DND-41 (cell line): ENCODE data around the gene HRH1.

Experiments
- ATAC-seq: fragments of 200-7000 bp; cut with Tn5 transposase; 3 replicates; pipeline ENCODE4 v1.9.1; 2021; ENCODE audit warnings: low read depth; ENCODE audit not compliant: insufficient read depth
- DNase-seq: peaks from one replicate; pipeline ENCODE4 v3.0.0-alpha.2; 2020
- H2AFZ ChIP-seq: 2 replicates; pipeline ENCODE4 v1.6.0; 2012; ENCODE audit warnings: low read depth, low read length
- H3K27ac ChIP-seq: 2 replicates; pipeline ENCODE4 v1.5.1; 2012; ENCODE audit warnings: low read length, inconsistent platforms
- H3K27me3 ChIP-seq: fragments of 200-600 bp; sonication (generic); 2 replicates; pipeline ENCODE4 v1.6.0; 2012; ENCODE audit warnings: low read length, mild to moderate bottlenecking, inconsistent platforms; ENCODE audit not compliant: insufficient read depth, poor library complexity
- H3K36me3 ChIP-seq: 2 replicates; pipeline ENCODE4 v1.5.1; 2012; ENCODE audit warnings: low read length, inconsistent platforms; ENCODE audit not compliant: insufficient read depth
- H3K4me1 ChIP-seq: 2 replicates; pipeline ENCODE4 v1.5.1; 2012; ENCODE audit warnings: mild to moderate bottlenecking, low read length; ENCODE audit not compliant: insufficient read depth
- H3K4me2 ChIP-seq: 2 replicates; pipeline ENCODE4 v1.6.0; 2012; ENCODE audit warnings: mild to moderate bottlenecking, moderate library complexity, low read length, inconsistent platforms; ENCODE audit not compliant: insufficient read depth
- H3K4me3 ChIP-seq, 2 experiments: fragments of 200-600 bp in 1 of 2; shearing (Covaris generic) in 1 of 2; 2 replicates each; pipeline ENCODE4 v1.5.1; 2012 to 2016; ENCODE audit warnings: inconsistent platforms in 2 of 2, low read length in 2 of 2, mild to moderate bottlenecking in 2 of 2, low read depth in 1 of 2, moderate library complexity in 1 of 2
- H3K79me2 ChIP-seq: 2 replicates; pipeline ENCODE4 v1.6.0; 2012; ENCODE audit warnings: low read length, inconsistent platforms; ENCODE audit not compliant: insufficient read depth
- H3K9ac ChIP-seq: 2 replicates; pipeline ENCODE4 v1.6.0; 2012; ENCODE audit warnings: low read depth, mild to moderate bottlenecking, inconsistent platforms, low read length, moderate library complexity
- H3K9me3 ChIP-seq: 2 replicates; pipeline ENCODE4 v1.5.1; 2012; ENCODE audit warnings: low read length, moderate library complexity, mild to moderate bottlenecking, inconsistent platforms; ENCODE audit not compliant: insufficient read depth, severe bottlenecking
- H4K20me1 ChIP-seq: 2 replicates; pipeline ENCODE4 v1.6.0; 2012; ENCODE audit warnings: low read length; ENCODE audit not compliant: insufficient read depth
- CTCF ChIP-seq: IDR thresholded peaks from 2 replicates; pipeline ENCODE4 v1.5.1; 2012; ENCODE audit warnings: borderline replicate concordance, low read length, moderate library complexity, mild to moderate bottlenecking; ENCODE audit not compliant: poor library complexity, severe bottlenecking; ENCODE audit errors: extremely low read depth
- EZH2 ChIP-seq: IDR thresholded peaks from 3 replicates; pipeline ENCODE4 v1.6.1; 2012; ENCODE audit warnings: borderline replicate concordance, low read depth, mild to moderate bottlenecking, moderate library complexity, low read length, inconsistent platforms; ENCODE audit not compliant: severe bottlenecking

HRH1 gene

GRCh38 chr3:11258958-11259357 is 104.7 kb downstream of the HRH1 start:
- H3K4me2 ChIP-seq = no peak overlapping the region
- peaks cover 10% of the 10 kb centered on the region for H3K27me3 ChIP-seq
- no peaks in the 10 kb centered on the region for H4K20me1 ChIP-seq
- H3K9ac ChIP-seq = no peak overlapping the region
- ATAC-seq (no peak), DNase-seq (no peak)
- no peak overlapping the region for H3K4me3 ChIP-seq
- no peaks in the 10 kb centered on the region for H3K79me2 ChIP-seq
- H3K27ac ChIP-seq = no peak overlapping the region
- TF ChIP-seq EZH2 (no peak), CTCF (peak; percentile 12)
- no peaks in the 10 kb centered on the region for H3K36me3 ChIP-seq
- H3K9me3 ChIP-seq = no peaks in the 10 kb centered on the region
- H2AFZ ChIP-seq = no peak overlapping the region
- no peaks in the 10 kb centered on the region for H3K4me1 ChIP-seq

- H3K79me2 ChIP-seq = no peaks in the 10 kb centered on the region
- no peaks in the 10 kb centered on the region for H3K36me3 ChIP-seq
- H3K9me3 ChIP-seq = no peaks in the 10 kb centered on the region
- H3K4me2 ChIP-seq = no peak overlapping the region
- H3K4me3 ChIP-seq = no peak overlapping the region
- TF ChIP-seq CTCF (peak; percentile 10), EZH2 (no peak)
- ATAC-seq (no peak), DNase-seq (no peak)
- no peak overlapping the region for H3K27ac ChIP-seq
- peaks cover 10% of the 10 kb centered on the region for H3K27me3 ChIP-seq
- H3K4me1 ChIP-seq = no peaks in the 10 kb centered on the region
- no peaks in the 10 kb centered on the region for H4K20me1 ChIP-seq
- no peak overlapping the region for H3K9ac ChIP-seq
- H2AFZ ChIP-seq = no peak overlapping the region
These were observed 106.2 kb downstream of the HRH1 start for GRCh38 chr3:11260460-11260859.

- H4K20me1 ChIP-seq = no peaks in the 10 kb centered on the region
- H3K27ac ChIP-seq = no peak overlapping the region
- H2AFZ ChIP-seq = no peak overlapping the region
- ATAC-seq (no peak), DNase-seq (no peak)
- H3K9me3 ChIP-seq = no peaks in the 10 kb centered on the region
- no peaks in the 10 kb centered on the region for H3K36me3 ChIP-seq
- peaks cover 6% of the 10 kb centered on the region for H3K27me3 ChIP-seq
- peaks cover 18% of the 10 kb centered on the region for H3K4me1 ChIP-seq
- no peak overlapping the region for H3K4me3 ChIP-seq
- no peak for TF ChIP-seq CTCF
- TF ChIP-seq EZH2 = no peak
- no peak overlapping the region for H3K9ac ChIP-seq
- H3K4me2 ChIP-seq = no peak overlapping the region
- H3K79me2 ChIP-seq = peaks cover 17% of the 10 kb centered on the region
These were observed 114.7 kb downstream of the HRH1 start for GRCh38 chr3:11269007-11269406.
